CD4-positive, alpha-beta T cell treated with Interleukin-15 for 1 hour (primary cell): ENCODE data around the gene CCDC68.
"Not testable (repeated sequence)": the region's sequence is repeated elsewhere in the genome, so short reads cannot be mapped to it uniquely, and the experiment has no call there.

Source experiments
- DNase-seq: peaks from one replicate; pipeline ENCODE4 v3.0.0-alpha.2; 2020

Gene CCDC68, protein sequence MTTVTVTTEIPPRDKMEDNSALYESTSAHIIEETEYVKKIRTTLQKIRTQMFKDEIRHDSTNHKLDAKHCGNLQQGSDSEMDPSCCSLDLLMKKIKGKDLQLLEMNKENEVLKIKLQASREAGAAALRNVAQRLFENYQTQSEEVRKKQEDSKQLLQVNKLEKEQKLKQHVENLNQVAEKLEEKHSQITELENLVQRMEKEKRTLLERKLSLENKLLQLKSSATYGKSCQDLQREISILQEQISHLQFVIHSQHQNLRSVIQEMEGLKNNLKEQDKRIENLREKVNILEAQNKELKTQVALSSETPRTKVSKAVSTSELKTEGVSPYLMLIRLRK

DNA sequence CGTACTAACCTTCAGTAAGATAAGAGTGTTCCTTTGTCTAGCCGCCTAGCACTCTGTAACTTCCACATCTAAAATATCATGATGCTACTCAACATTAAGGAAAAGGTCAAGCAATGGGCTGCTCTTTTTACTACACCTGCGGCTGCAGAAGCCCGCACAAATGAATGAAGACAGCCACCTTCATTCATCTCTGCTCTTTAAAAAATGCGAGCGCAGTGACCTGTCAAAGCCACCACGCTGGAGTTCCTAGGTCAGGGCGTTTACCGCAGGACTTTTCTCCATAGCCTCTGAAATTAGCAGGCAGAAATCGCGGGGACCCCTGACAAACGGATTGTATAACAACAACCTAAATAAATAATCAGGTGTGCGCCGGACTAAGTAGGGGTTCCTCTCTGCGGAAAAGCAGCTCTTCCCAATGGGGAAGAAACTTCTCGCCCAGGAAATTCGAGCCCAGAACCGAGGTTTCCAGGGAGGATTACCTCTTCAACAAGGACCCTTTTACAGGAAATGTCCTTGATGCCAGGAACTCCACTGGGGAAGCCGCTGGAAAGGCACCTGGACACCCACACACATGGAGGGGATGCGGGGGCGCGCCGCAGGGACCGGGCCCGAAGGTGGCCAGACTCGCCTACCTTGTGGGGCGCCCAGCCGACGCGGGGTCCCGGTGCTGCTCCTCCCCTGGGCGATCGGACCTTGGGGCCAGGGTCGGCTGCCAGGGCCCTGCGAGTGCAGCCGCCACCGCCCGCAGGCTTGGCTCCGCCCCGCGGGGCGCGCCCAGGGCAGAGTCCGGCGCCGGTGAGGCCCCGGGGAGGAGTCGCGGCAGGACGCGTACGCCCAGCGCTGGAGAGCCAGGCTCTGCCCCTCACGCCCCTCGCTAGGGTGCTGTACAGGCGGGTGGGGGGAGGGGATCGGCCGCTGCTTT lies at the start of gene CCDC68:
Gene CCDC68, minus strand, starts transcription at position 758 of the 922 bp plus-strand sequence. CDS start 16,670 bp downstream, outside the sequence.
- no peak for DNase-seq

DNA sequence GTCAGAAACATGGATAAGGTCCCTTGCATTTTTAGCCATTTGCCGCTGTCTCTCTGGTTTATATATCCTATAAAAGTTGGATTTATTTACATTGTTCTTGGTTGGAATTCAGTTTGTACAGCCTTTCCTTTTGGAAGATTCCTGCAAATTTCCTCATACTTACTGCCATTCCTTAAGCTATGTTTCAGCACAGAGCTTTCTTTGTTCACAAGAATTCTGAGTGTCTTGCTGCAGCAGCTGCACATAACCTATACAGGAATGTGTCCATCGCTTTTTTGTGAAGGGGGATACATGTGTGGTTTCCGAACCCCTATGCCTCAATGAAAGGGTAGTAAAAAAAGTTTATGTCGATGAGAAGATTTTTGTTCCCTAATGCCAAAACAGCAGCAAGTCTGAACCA lies 48.3 kb upstream of the CCDC68 start:
- no peak for DNase-seq

DNA sequence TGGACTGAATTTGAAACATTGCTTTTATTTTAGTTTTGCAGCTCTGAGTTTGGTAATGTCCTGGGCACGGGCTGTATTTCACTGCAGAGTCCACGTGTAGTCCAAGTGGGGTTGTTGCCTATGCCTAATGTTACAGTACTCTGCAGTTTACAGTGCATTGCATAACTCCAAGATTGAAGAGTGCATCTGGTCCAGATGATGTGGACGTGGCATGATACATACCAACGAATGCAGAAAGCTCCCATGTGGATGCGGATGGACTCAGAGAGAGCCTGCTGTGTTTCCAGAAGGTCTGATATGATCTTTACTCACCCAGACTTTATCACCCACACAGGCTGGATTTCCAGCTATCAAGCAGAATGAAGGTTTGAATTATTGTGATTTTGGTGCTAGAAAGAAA lies 44.4 kb upstream of the CCDC68 start:
- no peak for DNase-seq

DNA sequence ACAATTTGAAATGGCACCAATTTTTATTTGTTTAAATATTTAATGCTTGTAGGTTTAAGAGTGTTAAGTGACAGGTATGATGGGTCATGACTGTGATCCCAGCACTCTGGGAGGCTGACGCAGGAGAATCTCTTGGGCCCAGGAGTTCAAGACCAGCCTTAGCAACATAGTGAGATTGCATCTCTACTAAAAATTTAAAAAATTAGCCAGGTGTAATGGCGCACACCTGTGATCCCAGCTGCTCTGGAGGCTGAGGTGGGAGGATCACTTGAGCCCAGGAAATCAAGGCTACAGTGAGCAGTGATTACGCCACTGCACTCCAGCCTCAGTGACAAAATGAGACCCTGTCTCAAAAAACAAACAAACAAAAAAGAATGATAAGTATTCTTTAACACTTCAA lies 43.0 kb upstream of the CCDC68 start:
- no peak for DNase-seq

DNA sequence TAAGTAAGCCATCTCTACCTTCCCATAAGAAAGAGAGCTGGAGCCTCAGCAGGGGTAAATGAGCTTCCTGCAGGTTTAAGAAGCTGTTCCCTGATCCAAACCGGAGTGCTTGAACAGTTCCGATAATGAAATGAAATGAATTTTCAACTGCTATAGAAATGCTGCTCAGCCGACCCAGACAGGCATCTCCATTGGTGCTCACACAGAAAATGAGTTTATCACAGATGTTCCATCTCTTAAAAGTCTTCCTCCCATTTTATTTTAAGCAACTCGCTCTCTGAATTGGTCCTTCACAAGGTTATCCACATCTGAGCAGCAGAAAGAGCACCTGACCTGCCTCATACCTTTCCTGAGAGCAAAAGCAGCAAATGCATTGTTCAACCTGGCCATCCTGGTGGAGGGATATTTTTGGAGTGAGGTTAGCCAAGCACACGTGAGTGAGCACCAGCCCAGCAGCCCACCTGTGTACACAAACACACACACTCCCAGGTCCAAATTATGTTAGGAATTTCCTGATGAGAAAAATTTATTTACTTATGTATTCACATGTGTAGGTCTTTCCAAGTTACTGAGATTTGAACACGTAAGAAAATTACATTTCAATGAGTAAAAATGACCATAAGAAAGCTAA lies 42.2 kb upstream of the CCDC68 start:
- DNase-seq = no peak

DNA sequence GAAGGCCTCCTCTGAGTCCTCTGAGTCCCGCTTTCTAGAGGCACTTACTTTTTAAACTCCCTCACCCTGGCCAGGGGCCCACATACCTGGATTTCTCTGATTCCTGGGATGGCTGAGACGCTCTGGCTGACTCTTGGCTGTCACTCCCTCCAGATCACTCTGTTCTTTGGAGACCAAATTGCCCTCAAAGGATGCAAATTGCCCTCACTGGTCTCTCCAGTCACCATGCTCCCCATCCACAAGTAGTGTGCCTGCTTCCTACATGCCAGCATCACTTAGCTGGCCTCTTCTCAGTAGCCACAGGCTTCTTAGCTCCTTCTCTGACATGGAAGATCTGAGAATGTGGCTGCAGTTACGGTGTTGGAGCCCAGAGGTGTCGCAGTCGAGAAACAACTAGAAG lies 41.3 kb upstream of the CCDC68 start:
- no peak for DNase-seq

DNA sequence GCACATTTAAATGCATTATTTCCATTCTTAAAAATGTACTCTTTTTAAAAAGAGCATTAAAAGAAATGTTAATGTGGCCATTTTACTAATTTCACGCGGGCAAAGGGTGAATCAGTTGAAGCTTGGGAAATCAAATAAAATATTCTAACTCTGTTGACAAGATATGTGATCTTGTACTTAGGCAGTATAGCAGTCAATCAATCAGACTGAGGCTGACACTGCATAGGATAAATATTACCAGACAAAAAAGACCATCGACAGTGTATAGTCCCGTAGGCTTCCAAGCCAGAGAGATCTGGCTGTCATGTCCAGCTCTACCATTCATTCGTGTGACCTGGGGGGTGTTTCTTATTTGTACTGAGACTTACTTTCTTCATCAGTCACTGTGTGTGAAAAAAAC lies 39.8 kb upstream of the CCDC68 start:
- DNase-seq = no peak

DNA sequence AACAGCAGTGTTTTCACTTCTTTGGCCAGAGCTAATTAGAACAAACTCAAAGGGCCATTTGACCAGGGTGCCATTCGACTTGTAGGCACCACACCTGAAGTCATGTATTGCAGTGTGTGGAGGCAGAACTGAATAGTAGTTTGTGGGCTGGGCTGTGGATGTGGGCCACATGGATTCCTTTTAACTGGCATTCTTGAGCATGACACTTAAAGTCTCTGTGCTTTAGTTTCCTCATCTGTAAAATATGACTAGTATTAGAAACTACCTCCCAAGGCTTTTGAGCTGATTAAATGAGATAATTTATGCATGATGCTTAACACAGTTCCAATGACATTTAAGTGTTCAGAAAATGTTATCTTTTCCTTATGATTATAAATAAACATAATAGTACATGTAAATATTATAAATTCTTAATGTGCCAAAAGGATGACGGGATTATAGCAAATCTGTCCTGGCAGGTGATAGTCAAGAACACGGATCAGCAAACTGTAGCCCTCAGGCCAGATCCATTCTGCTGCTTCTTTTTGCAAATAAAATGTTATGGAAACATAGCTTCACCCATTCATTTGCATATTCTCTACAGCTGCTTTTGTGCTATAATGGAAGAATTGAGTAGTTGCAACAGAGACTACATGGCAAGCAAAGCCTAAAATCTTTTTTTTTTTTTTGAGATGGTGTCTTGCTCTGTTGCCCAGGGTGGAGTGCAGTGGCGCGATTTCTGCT lies 36.3 kb upstream of the CCDC68 start:
- DNase-seq = no peak

DNA sequence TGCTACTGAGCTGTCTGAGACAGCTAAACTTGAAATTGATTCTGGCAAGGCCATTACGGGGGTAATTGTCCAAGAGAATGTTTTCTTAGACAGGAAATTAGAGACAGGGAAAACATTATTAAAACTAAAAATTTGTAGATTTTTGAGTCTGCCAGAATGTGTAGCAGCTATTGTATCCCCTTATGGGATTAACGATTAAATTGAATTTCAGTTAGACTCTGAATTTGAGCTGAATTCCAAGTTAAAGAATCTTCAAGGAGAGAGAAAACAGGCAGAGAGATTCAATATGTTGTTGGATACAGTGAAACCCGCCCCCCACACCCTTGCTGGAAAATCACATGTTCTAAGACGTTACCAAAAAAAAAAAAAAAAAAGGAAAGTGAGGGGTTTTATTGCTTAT lies 32.7 kb upstream of the CCDC68 start:
- no peak for DNase-seq

DNA sequence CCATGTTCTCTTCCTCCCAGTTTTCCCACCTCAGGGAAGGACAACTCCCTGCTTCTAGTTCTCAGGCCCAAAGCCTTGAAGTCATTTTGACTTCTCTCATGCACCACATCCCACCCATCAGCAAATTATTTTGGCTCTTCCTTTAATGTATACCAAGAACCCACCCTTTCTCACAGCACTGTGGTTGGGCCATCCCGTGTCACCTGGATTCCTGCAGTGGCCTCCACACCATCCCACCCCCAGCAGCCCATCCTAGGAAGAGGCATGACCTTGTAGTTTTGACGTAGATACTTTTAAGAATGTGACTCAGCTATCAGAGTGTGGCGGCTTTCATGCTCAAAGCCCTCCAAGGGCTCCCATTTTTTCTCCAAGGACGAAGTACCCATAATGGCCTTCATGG lies 25.6 kb upstream of the CCDC68 start:
- DNase-seq = no peak

DNA sequence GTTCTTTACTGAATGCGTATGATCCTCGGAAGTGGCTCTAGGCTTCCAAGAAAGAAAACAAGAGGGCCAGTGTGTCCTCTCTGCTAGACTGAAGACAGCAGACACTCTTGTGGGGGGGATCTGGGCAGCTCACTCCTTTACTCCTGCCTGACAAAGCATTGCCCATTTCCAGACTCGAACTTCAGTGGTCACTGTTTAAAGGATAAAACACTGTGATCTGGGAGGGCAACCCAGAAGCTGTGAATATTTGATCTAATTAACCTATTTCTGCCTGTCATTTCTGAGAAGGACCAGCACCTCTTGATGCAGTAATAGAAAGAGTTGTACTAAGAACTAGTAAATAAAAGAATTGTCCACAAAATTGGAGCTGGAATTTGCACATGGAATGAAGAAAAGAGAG lies 24.5 kb upstream of the CCDC68 start:
- DNase-seq = no peak

DNA sequence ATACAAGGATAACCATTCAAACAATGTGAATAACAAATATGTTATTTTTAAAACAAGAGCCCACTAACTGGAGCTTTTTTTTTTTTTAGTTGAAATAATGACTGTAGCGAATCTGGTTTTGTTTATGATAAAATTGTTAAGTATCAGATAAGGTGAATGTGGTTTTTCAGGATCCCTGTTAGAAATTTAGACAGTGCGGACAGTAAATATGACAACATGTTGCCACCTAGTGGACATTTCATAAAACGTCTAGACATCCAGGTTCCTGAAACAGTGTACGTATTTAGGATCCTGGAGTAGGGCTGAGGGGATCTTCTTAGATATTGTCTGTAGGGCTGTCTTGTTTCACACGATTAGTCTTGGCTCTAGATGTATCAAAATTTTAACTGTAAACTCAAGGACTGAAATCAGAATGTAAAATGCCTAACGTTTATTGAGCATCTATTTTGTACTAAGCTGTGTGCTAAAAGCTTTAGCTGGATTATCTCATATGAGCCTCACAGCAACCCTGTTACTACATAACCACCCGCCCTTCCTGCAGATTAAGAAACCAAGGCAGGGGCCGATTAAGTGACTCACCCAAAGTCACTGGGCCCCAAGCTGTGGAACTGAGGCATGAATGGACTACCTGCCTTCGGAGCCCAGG lies 23.9 kb upstream of the CCDC68 start:
- DNase-seq = no peak

DNA sequence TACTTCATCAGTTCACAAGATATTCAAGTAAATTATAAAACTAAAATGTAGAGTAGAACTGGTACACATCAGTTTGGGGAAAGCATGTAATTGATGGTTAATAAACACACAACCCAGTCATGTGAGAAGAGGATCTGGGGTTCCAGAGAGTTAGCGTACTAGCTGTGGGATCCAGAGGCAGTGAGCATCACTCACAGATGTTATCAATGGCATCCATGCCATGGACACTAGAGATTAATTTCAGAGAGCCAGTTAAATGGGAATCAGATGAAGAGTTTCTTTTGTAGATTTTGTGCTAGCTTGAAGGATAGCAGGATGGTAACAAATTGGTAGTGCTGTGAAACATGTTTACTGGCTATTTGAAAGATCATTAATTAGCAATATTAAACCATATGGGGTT lies 21.8 kb upstream of the CCDC68 start:
- no peak for DNase-seq

DNA sequence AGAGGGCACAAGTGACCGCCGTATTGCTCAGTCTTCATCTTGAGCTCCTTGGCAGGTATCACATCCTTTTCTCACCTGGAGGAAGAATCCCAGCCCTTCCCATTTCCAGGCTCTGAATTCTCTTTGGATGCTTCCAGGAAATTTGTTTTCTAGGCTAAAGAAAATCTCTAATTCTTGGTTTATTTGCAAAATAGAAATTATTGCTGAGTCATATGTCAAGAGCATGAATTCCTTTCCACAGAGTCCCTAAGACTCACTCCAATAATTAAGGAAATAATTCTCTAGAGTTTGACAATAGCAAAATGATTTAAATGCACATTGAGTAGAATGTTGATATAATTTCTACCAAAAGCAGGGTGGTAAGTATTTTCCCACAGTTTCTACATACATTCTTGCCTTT lies 16.3 kb upstream of the CCDC68 start:
- DNase-seq = no peak

DNA sequence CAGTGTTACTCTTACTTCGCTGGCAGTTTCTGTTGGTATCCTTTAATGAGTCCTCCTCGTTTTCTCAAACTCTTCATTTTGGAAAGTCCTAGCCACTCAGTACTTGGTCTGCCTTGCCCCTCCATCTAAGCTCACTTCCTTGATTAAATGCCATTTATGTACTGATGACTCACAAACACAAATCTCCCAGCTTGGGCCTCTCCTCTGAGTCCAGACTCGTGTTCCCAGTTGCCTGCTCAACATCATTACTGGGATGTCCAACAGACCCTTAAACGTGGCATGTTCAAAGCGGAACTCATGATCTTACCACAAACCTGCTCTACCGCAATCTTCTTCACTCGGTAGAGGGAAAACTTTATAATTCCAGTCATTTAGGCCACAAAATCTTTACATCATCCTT lies 13.8 kb upstream of the CCDC68 start:
- no peak for DNase-seq

DNA sequence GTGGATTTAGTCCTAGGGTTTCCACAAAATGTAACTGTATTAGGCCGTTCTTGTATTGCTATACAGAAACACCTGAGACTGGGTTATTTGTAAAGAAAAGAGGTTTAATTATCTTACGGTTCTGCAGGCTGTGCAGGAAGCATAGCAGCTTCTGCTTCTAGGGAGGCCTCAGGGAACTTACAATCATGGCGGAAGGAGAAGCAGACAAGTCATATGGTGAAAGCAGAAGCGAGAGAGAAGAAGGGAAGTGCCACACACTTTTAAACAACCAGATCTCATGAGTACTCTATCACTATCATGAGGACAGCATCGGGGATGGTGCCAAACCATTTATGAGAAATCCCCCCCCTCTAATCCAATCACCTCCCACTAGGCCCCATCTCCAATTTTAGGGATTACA lies 9.5 kb upstream of the CCDC68 start:
- DNase-seq = no peak

DNA sequence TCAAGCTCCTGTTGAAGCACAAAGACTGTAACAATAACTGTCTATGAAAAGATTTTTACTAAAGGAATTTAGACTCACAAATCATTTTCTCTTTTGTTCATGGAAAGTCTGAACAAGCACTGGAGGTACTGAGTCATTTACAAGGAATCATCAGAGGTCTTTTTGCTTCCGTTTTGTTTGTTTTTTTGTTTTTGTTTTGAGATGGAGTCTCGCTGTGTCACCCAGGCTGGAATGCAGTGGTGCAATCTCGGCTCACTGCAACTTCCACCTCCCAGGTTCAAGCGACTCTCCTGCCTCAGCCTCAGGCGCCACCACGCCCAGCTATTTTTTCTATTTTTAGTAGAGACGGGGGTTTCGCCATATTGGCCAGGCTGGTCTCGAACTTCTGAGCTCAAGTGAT lies 9.0 kb upstream of the CCDC68 start:
- DNase-seq = not testable (repeated sequence)

DNA sequence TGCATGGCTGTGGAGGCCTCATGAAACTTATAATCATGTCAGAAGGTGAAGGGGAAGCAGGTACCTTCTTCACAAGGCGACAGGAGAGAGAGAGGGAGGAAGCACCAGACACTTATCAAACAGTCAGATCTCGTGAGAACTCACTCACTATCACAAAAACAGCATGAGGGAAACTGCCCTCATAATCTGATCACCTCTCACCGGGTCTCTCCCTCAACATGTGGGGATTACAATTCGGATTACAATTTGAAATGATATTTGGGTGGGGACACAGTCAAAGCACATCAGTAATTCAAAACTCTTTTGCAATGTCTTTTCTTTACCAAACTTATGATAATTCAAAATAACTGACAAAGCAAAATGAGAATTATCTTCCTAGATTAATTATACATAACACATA lies 8.5 kb upstream of the CCDC68 start:
- DNase-seq = no peak

DNA sequence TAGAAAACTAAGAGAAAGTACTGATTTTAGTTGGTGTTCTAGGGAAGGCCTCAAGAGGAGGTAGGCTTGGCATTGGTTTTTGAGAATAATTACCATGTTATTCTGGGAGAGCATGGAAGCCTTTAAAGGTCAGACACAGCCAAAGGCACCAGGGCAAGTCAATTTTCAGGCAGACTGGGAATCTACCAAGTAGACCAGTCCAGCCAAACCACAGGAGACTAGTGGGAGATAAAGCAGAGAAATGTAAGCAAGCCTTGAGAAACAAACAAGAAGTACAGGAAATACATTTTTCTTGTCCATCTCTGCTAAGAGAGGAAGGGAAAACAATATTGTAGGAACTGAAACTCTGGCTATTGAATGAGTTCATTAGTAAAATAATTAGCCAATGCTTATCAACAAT lies 5.5 kb upstream of the CCDC68 start:
- DNase-seq = no peak

DNA sequence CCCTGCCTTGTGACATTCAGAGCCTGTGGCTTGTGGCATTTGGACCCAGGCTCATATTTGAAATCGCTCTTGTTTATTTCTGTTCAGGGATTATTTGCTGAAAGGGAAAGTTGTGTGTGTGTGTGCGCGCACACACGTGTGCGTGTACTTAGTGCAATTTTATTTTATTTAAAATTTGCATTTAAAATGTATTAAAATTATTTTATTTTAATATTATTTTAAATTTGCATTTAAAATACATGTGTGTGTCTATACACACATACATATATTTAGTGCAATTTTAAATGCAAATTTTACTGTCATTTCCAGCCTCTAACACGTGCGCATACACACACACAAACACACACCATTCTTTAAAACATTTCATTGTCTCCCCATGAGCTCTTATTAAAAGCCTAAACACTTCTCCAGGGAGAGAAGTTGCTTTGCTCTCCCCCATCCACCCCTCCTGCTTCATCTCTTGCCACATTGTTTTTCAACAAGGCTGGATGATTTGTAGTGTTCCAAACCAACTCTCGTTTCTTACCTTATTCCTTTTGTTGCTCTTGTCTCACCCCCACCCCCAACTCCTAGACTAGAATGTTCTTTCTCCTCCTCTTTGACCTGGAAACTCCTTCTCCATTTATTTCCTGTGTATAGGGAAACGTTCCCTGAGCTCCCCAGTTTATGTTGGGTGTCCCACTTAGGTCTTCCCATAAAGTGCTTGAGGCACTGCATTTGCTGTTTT lies 3.8 kb upstream of the CCDC68 start:
- DNase-seq = no peak

DNA sequence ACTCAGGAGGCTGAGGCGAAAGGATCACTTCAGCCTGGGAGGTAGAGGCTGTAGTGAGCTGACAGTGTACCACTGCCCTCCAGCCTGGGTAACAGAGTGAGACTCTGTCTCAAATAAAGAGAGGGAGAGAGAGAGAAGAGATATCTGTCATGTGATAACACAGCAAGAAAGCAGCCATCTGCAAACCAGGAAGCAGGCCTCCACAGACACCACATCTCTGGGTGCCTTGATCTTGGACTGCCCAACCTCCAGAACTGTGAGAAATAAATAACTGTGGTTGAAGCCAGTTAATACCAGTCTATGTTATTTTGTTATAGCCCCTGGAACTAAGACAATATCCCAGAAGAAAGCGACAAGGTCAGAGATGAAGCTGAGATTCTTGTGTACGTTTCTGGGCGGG lies 2.6 kb upstream of the CCDC68 start:
- DNase-seq = no peak

DNA sequence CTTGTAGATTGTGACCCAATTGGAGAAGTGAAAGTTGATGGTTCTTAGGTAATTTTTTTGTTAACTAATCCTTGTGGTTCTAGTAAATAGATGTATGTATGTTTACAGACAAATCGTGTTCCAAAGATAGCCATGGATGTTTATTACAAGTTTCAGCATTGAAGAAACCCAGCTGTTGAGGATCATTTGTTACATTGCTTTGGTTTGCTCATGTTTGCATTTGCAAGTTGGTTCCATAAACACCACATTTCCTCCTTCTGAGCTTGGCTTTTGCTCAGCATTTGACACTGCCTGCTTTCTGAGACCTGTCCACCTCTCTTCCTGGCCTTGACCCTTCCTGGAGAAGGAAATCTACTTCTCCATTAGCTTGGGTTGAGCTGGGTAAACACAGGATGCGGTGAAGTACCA lies 1.8 kb upstream of the CCDC68 start:
- no peak for DNase-seq
